SK-N-SH treated with all-trans-retinoic acid at 6 μM for 48 hours (cell line): ENCODE data around the gene EMCN.

ENCODE experiments used
- ATAC-seq: fragments of 200-7000 bp; cut with Tn5 transposase; 3 replicates; pipeline ENCODE4 v1.9.1; 2020; ENCODE audit warnings: mild to moderate bottlenecking, moderate library complexity
- ARNTL ChIP-seq: fragments of 450-650 bp; formaldehyde crosslinking; IDR thresholded peaks from 2 replicates; pipeline ENCODE4 v1.5.0; 2020; ENCODE audit warnings: low read depth, mild to moderate bottlenecking, moderate library complexity, borderline replicate concordance
- BACH2 ChIP-seq: fragments of 250-450 bp; sonication (Bioruptor Pico); IDR thresholded peaks from 2 replicates; pipeline ENCODE4 v1.9.0; 2021; ENCODE audit warnings: mild to moderate bottlenecking, borderline replicate concordance
- CREB5 ChIP-seq: fragments of 250-450 bp; sonication (Bioruptor Pico); IDR thresholded peaks from 2 replicates; pipeline ENCODE4 v1.5.1; 2020; ENCODE audit warnings: low read depth, mild to moderate bottlenecking, moderate library complexity
- CSDC2 ChIP-seq: fragments of 250-450 bp; sonication (Bioruptor Pico); IDR thresholded peaks from 2 replicates; pipeline ENCODE4 v1.5.0; 2020; ENCODE audit warnings: mild to moderate bottlenecking, moderate library complexity
- CSRNP3 ChIP-seq: fragments of 250-450 bp; sonication (Bioruptor Pico); IDR thresholded peaks from 2 replicates; pipeline ENCODE4 v1.5.1; 2021; ENCODE audit warnings: mild to moderate bottlenecking, moderate library complexity
- ISL1 ChIP-seq: fragments of 250-450 bp; sonication (Bioruptor Pico); IDR thresholded peaks from 2 replicates; pipeline ENCODE4 v2.1.2; 2022; ENCODE audit warnings: mild to moderate bottlenecking, moderate library complexity
- OSR1 ChIP-seq: fragments of 250-450 bp; sonication (Bioruptor Pico); IDR thresholded peaks from 2 replicates; pipeline ENCODE4 v1.8.0; 2022; ENCODE audit warnings: moderate library complexity, mild to moderate bottlenecking, inconsistent platforms
- PATZ1 ChIP-seq: fragments of 250-450 bp; sonication (Bioruptor Pico); IDR thresholded peaks from 2 replicates; pipeline ENCODE4 v1.8.0; 2020; ENCODE audit warnings: mild to moderate bottlenecking, moderate library complexity, borderline replicate concordance
- POU6F1 ChIP-seq: fragments of 250-450 bp; sonication (Bioruptor Pico); IDR thresholded peaks from 2 replicates; pipeline ENCODE4 v1.8.0; 2021; ENCODE audit warnings: low read depth, mild to moderate bottlenecking, moderate library complexity, borderline replicate concordance
- PPARA ChIP-seq: fragments of 250-450 bp; sonication (Bioruptor Pico); IDR thresholded peaks from 2 replicates; pipeline ENCODE4 v1.5.0; 2020; ENCODE audit warnings: mild to moderate bottlenecking, borderline replicate concordance
- RARB ChIP-seq: fragments of 250-450 bp; sonication (Bioruptor Pico); IDR thresholded peaks from 2 replicates; pipeline ENCODE4 v1.8.0; 2021; ENCODE audit warnings: mild to moderate bottlenecking, moderate library complexity
- SNAI2 ChIP-seq: fragments of 250-450 bp; sonication (Bioruptor Pico); IDR thresholded peaks from 2 replicates; pipeline ENCODE4 v1.5.0; 2020; ENCODE audit warnings: mild to moderate bottlenecking, moderate library complexity
- TOX ChIP-seq: fragments of 250-450 bp; sonication (Bioruptor Pico); IDR thresholded peaks from 2 replicates; pipeline ENCODE4 v1.8.0; 2021; ENCODE audit warnings: mild to moderate bottlenecking, moderate library complexity, borderline replicate concordance
- ZC3H10 ChIP-seq: fragments of 250-450 bp; sonication (Bioruptor Pico); IDR thresholded peaks from 2 replicates; pipeline ENCODE4 v1.5.1; 2021; ENCODE audit warnings: mild to moderate bottlenecking, moderate library complexity
- ZFP3 ChIP-seq: fragments of 250-450 bp; sonication (Bioruptor Pico); IDR thresholded peaks from 2 replicates; pipeline ENCODE4 v1.5.0; 2020; ENCODE audit warnings: mild to moderate bottlenecking, moderate library complexity
- ZNF70 ChIP-seq: fragments of 450-650 bp; formaldehyde crosslinking; IDR thresholded peaks from 2 replicates; pipeline ENCODE4 v1.5.0; 2020; ENCODE audit warnings: mild to moderate bottlenecking, moderate library complexity
- ZNF8 ChIP-seq: fragments of 450-650 bp; formaldehyde crosslinking; IDR thresholded peaks from 2 replicates; pipeline ENCODE4 v1.5.0; 2020; ENCODE audit warnings: mild to moderate bottlenecking, moderate library complexity

Gene EMCN

GRCh38 chr4:100347241-100347640, 170.6 kb downstream of the EMCN start (continued):
- TF ChIP-seq POU6F1 (CRISPR knock-in tag) (no peak), CREB5 (CRISPR knock-in tag) (no peak)

- TF ChIP-seq CSDC2 (CRISPR knock-in tag) (no peak), PPARA (CRISPR knock-in tag) (no peak), ZNF8 (CRISPR knock-in tag) (no peak), RARB (no peak), TOX (CRISPR knock-in tag) (no peak), ARNTL (CRISPR knock-in tag) (no peak), ISL1 (CRISPR knock-in tag) (no peak), ZNF70 (CRISPR knock-in tag) (no peak), ZC3H10 (CRISPR knock-in tag) (no peak), OSR1 (no peak), CREB5 (CRISPR knock-in tag) (no peak), PATZ1 (CRISPR knock-in tag) (no peak), CSRNP3 (CRISPR knock-in tag) (no peak), BACH2 (CRISPR knock-in tag) (no peak), SNAI2 (CRISPR knock-in tag) (no peak), ZFP3 (CRISPR knock-in tag) (no peak)
- TF ChIP-seq, all 23 proteins: peak for 0
- no peak for ATAC-seq
Measured at GRCh38 chr4:100345585-100345984, 172.2 kb downstream of the EMCN start.
